Upper lobe of right lung (tissue), 1 donor: ENCODE data around the gene MYO16. TPM values are rescaled to one million over a fixed set of nuclear protein-coding genes. Genes with fewer than 3 reads are reported as not detected.

Source experiments
- ATAC-seq: fragments of 200-7000 bp; cut with Tn5 transposase; one replicate; pipeline ENCODE4 v1.9.1; 2020; ENCODE audit warnings: mild to moderate bottlenecking, moderate library complexity
- DNase-seq: peaks from one replicate; pipeline ENCODE4 v3.0.0-alpha.2; 2020
- H3K27ac ChIP-seq: fragments of 200-600 bp; one replicate; pipeline ENCODE4 v1.8.0; 2022
- H3K27me3 ChIP-seq: fragments of 200-600 bp; one replicate; pipeline ENCODE4 v1.8.0; 2022; ENCODE audit warnings: mild to moderate bottlenecking
- H3K36me3 ChIP-seq: fragments of 200-600 bp; one replicate; pipeline ENCODE4 v1.8.0; 2022
- H3K4me1 ChIP-seq: fragments of 200-600 bp; one replicate; pipeline ENCODE4 v1.8.0; 2022
- H3K4me3 ChIP-seq: fragments of 200-600 bp; one replicate; pipeline ENCODE4 v1.8.0; 2022; ENCODE audit warnings: mild to moderate bottlenecking
- H3K9me3 ChIP-seq: fragments of 200-600 bp; one replicate; pipeline ENCODE4 v1.8.0; 2022
- intact Hi-C: fragments of 100-400 bp; cut with DNase I; formaldehyde crosslinking; loops from one replicate; pipeline ENCODE4 v1.11.0; 2022
- total RNA-seq: library from RNA; stranded (reverse); fragmentation: NEBNext Ultra II Directional; extraction: Animal tissue kit (Norgen Biotek cat#: 25700); gene quantifications from one replicate; pipeline ENCODE4 v1.2.1, GENCODE V29; 2021
- TF ChIP-seq, protein P1 (sequence below): fragments of 200-600 bp; IDR thresholded peaks from one replicate; pipeline ENCODE4 v1.8.0; 2022; ENCODE audit warnings: antibody characterized with exemption
- donor health status: DM: no; HTN: yes; CAD: no; lungs with severe emphysema.

The MYO16 gene
- total RNA-seq, 1 donor from 2014 or later = 0.46 TPM

DNA sequence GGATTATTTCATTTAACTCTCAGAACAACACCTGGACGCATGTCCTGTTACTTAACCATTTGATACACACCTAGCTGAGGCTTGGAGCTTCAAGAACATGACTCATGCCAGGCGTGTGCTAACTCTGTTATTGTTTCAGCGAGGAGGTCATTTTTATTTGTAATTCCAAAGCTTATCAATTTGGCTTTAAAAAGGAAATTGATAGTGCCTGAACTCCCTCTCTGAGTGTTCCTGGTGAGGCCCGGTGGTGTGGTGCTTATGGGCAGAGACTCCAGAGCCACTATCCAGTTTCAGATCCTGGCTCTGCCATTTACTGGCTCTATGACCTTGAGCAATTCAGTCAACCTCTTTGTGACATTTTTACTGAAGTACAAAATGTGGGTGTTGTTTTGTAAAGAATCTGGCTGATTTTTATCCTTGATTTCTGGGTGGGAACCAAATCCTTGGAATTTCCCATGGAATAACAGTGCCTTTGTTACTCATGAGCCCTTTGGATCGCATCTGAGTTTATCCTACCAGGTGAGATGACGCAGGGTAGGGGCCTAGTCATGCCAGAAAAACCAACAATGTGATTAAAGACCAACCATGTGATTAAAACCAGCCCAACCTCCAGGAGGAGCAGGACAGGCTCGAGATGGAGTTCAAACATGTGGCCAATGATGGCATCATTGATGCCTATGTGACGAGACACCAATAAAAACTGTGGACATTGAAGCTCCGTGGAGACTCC, 198.8 kb downstream of the MYO16 start:
- H3K9me3 ChIP-seq = no peaks in the 10 kb centered on the region
- intact Hi-C loops = no loop called here
- ATAC-seq (no peak), DNase-seq (no peak)
- no peak overlapping the region for H3K4me3 ChIP-seq
- TF ChIP-seq, protein P1, sequence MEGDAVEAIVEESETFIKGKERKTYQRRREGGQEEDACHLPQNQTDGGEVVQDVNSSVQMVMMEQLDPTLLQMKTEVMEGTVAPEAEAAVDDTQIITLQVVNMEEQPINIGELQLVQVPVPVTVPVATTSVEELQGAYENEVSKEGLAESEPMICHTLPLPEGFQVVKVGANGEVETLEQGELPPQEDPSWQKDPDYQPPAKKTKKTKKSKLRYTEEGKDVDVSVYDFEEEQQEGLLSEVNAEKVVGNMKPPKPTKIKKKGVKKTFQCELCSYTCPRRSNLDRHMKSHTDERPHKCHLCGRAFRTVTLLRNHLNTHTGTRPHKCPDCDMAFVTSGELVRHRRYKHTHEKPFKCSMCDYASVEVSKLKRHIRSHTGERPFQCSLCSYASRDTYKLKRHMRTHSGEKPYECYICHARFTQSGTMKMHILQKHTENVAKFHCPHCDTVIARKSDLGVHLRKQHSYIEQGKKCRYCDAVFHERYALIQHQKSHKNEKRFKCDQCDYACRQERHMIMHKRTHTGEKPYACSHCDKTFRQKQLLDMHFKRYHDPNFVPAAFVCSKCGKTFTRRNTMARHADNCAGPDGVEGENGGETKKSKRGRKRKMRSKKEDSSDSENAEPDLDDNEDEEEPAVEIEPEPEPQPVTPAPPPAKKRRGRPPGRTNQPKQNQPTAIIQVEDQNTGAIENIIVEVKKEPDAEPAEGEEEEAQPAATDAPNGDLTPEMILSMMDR = no peak
- no peaks in the 10 kb centered on the region for H3K27me3 ChIP-seq
- H3K4me1 ChIP-seq = no peaks in the 10 kb centered on the region
- no peak overlapping the region for H3K27ac ChIP-seq
- no peaks in the 10 kb centered on the region for H3K36me3 ChIP-seq

DNA sequence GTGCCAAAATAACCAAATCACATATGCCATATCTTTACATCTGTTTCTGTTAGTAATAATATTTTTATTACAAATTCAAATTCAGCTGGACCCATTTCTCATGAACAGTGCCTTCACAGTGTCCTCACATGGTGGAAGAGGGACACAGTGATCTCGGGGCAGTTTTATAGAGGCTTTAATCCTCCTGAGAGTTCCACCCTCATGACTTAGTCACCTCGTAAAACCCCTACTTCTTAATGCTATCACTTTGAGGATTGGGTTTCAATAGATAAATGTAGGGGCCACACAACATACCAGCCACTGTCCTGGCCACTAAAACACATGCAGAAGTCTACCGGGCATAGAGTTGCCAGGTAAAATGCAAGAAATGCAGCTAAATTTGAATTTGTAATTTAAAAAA, 201.5 kb downstream of the MYO16 start:
- Histone ChIP-seq H3K36me3 (no peaks in the 10 kb centered on the region), H3K9me3 (no peaks in the 10 kb centered on the region), H3K4me1 (no peaks in the 10 kb centered on the region), H3K4me3 (no peak overlapping the region), H3K27me3 (no peaks in the 10 kb centered on the region), H3K27ac (no peak overlapping the region)
- intact Hi-C loops = no loop called here
- DNase-seq (no peak), ATAC-seq (no peak)
- TF ChIP-seq, protein P1 = no peak

DNA sequence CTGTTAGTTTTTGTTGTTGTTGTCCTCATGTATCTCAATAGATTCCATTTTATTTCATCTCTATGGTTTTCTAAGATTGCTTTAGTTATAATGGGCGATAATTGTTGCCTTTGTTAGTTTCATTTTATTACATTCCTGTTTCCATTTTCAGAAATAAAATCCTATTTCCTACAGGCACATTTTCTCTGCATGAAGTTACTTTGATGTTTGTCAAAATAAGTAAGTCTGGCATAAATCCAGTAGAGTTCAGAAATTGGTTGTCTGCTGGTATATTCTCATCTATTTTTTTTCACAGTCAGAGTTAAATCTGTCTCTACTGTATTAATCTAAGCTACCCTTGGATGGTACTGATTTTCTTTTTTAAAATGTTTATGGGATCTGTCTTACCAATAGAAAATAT, 204.1 kb downstream of the MYO16 start:
- intact Hi-C loops = no loop called here
- Histone ChIP-seq H3K27ac (no peak overlapping the region), H3K4me1 (no peaks in the 10 kb centered on the region), H3K27me3 (no peaks in the 10 kb centered on the region), H3K36me3 (no peaks in the 10 kb centered on the region), H3K9me3 (no peaks in the 10 kb centered on the region), H3K4me3 (no peak overlapping the region)
- no peak for ATAC-seq
- TF ChIP-seq, protein P1 = no peak
- no peak for DNase-seq

DNA sequence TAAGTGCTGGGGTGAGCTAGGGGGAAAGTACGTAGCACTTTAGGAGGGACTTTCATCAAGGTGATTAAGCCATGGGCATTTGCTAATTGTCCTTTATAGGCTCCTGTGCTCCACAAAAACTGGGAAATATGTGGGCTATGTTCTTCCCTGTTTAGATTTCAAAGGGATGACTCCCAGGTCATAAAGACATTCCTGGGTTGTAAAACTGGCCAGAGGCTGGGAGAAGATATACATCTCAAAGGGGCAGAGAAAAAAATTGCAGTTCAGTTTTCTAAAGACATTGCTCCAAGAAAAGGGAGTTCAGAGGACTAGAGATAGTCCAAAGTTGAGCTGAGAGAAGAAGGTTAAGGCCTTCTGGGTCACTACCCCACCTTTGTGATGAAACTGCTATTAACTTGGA, 204.8 kb downstream of the MYO16 start:
- ATAC-seq = no peak
- H3K27me3 ChIP-seq = no peaks in the 10 kb centered on the region
- H3K4me3 ChIP-seq = no peak overlapping the region
- H3K9me3 ChIP-seq = no peaks in the 10 kb centered on the region
- DNase-seq = no peak
- no peaks in the 10 kb centered on the region for H3K36me3 ChIP-seq
- H3K4me1 ChIP-seq = no peaks in the 10 kb centered on the region
- H3K27ac ChIP-seq = no peak overlapping the region
- intact Hi-C loops = no loop called here
- TF ChIP-seq, protein P1 = no peak

DNA sequence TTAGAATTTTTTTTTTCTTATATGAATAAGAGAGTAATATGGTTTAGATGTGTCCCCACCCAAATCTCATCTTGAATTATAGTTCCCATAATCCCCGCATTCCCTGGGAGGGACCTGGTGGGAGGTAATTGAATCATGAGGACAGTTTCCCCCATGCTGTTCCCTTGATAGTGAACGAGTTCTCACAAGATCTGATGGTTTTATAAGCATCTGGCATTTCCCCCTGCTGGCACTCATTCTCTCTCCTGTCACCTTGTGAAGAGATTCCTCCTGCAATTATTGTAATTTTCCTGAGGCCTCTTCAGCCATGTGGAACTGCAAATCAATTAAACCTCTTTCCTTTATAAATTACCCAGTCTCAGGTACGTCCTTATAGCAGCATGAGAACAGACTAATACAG, 205.7 kb downstream of the MYO16 start:
- ATAC-seq (no peak), DNase-seq (no peak)
- Histone ChIP-seq H3K36me3 (no peaks in the 10 kb centered on the region), H3K9me3 (no peaks in the 10 kb centered on the region), H3K4me1 (no peaks in the 10 kb centered on the region), H3K27ac (no peak overlapping the region), H3K4me3 (no peak overlapping the region), H3K27me3 (no peaks in the 10 kb centered on the region)
- intact Hi-C loops = no loop called here
- TF ChIP-seq, protein P1 = no peak

DNA sequence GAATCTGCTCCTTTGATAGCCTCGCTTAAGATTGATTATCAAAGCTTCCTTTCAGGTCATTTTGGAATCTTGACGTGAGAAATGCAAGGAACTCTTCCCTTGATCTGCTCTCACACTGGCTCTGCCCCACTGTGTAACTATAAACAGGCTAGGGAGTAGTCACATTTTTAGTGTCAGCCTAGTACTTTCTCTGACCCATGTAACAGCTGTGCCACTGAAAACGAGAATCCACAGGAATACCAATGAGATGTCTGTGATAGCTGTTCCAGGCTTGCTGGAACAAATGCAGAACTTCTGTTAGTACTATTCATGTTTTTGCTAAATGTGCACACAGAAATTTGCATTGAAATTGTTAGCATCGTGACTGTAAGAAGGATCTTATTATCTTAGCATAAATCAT, 221.3 kb downstream of the MYO16 start:
- no peak for ATAC-seq
- TF ChIP-seq, protein P1 = no peak

More for the DNA sequence above, 221.3 kb downstream of the MYO16 start:
- no peaks in the 10 kb centered on the region for H3K4me1 ChIP-seq
- H3K27me3 ChIP-seq = no peaks in the 10 kb centered on the region
- no peak for DNase-seq
- no peak overlapping the region for H3K4me3 ChIP-seq
- no peak overlapping the region for H3K27ac ChIP-seq
- no peaks in the 10 kb centered on the region for H3K36me3 ChIP-seq
- no peaks in the 10 kb centered on the region for H3K9me3 ChIP-seq
- intact Hi-C loops = no loop called here
